HG02870 (cell line): ENCODE results near the gene NFS1.

Source experiments
- ATAC-seq: cut with Tn5 transposase; IDR thresholded peaks from one replicate; pipeline ENCODE4 v1.9.1; 2021; ENCODE audit warnings: mild to moderate bottlenecking, moderate library complexity; ENCODE audit not compliant: unreplicated experiment

Gene NFS1

DNA sequence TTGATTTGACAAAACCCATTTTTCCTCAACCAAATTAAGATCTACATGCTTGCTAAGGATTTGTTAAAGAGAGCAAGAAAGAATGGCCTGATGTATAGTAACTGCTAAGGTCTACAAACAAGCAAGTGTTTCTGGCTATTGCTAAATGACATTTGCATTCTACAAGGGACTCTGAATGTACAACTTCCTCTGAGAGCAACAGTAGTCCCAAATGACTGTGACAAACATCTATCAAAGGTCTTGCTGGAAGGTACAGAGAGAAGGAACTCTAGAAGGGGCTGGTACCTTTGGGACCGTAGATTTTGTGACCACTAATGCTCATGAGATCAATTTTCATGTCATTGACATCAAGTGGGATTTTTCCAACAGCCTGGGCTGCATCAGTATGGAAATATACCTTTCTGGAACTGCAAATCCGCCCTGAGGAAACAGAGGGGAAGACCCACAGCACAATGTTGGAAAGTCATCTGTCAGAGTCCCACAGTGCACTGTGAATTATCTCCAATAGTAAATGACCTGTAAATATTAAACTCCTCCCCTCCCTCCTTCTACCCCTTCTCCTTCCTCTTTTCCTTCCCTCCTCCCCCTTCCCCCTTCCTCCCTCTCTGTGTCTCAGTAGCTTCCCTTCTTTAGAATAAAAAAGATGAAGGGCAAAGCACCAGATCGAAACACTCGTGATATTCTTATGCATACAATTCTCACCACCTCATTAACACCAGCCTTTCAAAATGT lies 18.5 kb downstream of the NFS1 start:
- no peak for ATAC-seq

DNA sequence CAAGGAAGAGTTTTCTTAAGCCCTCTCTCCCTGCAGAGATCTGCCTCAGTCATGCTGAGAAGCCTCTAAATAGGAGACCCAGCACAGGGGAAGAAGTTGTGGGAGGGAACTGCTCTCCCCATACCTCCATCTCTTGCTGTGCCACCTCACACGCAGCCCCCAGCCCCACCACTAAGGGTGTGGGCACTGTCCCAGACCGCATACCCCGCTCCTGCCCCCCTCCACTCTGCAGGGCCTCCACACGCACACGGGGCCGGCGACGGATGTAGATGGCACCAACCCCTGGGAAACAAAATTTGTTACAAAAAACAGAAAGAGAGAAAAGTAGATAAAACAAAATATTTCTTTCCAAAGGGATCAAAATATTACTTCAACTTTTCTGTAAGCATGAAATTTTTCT lies 24.2 kb downstream of the NFS1 start:
- ATAC-seq = no peak

DNA sequence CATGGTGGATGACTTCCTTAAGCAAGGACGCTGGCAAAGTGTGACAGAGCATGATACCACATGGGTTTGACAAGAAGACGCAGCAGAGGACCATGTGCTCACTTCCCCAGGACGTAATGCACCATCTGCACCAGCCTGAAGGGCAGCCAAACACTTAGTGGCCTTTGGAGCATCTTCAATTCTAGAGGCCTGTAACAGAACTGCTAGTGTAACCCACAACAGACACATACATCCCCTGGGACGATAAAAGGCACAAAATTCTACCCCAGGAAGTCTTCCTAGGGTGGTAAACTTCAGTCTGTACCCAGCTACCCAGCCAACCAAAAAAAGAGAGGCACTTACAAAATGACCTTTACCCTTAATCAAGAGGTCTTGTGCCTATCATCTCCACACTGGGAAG lies 25.3 kb downstream of the NFS1 start:
- no peak for ATAC-seq

DNA sequence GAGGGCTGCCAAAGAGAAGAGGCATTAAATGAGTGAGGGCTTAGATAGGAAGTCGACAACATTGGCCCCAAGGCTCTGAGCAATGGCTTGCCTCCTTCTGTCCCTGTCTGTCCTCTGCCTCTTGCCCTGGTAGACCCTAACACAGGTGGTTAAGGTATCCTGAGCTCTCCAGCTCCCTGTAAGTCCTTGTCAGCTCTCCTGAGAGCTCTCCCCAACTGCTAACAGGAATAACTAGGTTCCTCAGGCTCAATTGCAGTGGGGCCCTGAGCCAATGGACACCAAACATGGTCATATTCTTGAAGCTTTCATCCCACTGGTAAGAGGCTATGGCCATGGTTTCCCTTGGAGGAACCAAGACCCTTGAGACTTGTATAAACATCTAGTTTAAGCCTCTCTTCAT lies 29.5 kb downstream of the NFS1 start:
- no peak for ATAC-seq

DNA sequence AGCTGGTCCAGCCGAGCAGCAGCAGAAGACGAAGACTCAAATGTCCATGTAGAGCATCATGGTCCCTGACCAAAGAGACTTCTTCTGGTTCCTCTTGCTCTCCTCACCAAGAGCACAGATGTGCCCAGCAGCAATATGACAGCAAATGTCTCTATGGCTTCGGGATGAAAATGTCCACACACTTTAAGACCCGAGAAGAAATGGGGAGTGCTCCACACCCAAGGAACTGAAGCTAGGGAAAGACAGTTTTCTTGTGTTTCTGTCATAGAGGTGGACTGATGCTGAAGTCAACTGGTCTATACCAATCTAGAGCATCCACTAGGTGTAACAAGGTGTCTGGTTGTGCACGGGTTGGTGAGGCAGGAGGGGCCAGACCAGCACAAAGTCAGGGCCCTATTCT lies 29.9 kb downstream of the NFS1 start:
- no peak for ATAC-seq

DNA sequence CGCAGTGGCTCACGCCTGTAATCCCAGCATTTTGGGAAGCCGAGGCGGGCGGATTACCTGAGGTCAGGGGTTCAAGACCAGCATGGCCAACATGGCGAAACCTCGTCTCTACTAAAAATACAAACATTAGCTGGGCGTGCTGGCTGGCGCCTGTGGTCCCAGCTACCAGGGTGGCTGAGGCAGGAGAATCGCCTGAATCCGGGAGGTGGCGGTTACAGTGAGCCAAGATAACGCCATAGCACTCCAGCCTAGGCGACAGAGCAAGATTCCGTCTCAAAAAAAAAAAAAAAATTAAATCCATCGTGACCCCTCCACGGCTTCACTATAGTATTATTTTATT lies 33.2 kb downstream of the NFS1 start:
- no peak for ATAC-seq

DNA sequence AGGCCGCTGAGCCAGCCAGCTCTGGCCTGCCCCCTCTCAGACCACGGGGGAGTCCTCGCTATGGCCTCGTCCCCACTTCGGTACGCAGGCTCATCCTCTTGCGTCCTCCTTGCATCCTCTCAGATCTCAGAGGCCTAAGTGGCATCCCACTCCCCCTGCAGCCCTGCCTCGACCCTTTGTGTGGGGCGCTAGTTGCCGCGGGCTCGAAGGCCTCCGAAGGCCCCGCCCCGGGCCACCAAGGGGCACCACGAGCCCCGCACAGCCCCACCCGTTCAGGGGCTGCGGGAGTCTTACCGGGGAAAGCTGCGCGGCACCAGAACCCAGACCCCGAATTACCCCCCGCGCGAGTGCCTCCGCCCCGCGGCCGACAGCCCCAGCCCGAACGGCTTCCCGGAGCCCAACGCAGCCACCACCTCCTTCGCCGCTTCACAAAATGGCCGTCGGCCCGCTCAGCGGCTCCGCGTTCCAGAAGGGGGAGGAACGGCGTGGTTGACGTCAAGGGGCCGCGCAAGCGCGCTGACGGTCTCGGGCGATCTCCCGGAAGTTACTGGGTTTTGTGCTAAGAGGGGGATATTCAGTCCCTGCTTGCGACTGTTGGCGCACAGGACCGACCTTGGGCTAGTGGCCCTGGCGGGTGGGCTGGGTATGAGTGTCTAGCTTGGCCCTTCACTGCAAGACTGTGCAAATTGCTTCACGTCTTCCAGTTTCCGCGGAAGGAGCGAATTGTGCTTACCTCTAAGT lies 34.5 kb downstream of the NFS1 start, which contains the start of the genes CPNE1 and RBM12:
CPNE1 (minus strand) TSS at position 435 of the 741 bp plus-strand sequence. CDS start 31,977 bp downstream, outside the sequence.
RBM12 (minus strand) TSS at position 435 of the 741 bp plus-strand sequence. CDS start 9,578 bp downstream, outside the sequence.
- peak; percentile 65 for ATAC-seq

DNA sequence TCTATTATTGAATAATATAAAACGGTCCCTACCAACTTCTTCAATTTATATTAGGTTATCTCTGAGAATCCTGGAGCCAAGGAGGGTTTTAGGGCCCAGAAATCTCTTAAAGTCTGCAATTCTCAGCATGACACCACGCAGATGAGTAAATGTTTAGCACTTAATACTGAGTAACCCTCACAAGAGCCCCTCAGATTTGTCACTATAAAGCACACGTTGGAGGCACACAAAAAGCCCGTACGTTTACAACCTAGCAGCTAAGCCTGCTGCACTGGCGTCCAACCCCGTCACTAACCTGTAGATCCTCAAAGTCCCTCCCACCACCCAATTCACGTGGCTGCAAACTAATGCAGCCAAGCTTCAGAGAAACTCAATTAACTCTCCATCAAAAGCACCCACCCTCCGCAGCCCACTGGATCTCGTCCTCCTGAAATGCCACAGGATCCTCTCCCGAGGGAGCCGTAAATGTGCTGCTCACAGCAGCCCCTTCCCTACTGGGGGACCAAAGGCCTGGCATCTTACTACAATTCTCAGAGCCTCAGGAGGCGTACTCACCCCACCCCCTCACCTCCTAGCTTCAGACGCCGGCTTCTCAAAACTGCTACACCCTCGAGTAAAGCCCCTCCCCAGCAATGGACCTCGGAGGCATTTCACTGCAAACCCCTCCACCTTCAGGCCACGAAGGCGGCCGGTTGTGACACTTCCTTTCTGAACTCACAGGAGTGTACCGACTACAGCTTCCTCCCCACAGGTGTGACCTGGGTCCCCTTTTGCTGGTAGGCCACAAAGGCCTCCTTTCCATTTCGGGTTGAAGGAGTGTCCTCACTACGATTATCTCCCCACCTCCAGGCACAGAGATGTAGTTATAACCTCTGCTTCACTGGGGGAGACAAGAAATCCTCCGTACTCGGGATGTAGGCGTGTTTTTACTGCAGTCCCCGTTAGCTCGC lies 35.4 kb downstream of the NFS1 start:
- ATAC-seq = peak; percentile 24

DNA sequence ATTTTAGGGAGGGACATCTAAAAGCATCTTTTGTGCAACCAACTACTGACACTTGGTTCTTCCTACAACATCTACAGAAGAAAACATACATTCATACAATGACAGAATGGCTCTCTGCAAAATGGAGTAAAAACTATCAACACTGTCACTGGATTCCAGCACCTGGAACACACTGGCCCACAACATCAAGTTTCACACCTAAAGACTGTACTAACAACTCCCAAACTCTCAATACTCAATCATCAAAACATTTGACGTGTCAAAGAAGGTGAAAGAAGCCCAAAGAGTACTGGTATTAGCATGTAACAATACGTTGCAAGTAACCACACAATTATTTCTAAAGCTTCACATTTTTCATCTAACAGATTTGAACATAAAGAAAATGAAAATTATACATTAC lies 36.6 kb downstream of the NFS1 start:
- no peak for ATAC-seq

DNA sequence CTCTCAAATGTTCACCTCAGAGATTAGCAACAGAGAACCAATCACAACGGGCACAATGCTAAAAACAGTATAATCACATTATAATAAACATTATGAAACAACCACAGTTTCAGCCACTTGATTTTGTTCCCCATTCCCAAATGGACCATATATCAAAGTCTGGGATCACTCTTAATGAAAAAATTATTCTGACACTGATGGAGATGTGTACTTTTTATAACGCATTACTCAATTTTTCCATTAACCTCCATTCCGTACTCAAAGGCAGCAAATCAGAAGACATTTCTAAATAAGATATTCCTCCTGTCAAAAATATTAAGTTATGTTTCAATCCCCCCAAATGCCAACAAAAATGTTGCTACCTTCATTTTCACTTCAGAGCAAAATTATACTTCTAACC lies 37.2 kb downstream of the NFS1 start:
- no peak for ATAC-seq

DNA sequence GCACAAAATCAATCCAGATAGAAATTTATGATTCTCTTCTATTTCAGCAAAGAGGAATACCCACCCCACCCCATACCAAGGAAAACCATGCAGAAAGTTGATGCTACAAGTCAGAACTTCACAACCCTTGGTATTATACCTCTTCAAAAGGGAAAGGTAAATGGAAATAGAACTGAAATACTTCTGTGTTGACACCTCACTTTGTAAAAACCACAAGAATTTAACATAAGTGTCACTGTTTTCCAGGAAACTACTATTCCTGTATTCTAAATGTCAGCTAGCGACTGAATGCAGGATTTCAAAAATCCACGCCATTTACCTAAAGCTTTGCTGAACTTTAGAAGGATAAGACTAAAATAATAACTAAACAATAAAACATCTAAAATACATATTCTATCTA lies 38.1 kb downstream of the NFS1 start:
- ATAC-seq = no peak

DNA sequence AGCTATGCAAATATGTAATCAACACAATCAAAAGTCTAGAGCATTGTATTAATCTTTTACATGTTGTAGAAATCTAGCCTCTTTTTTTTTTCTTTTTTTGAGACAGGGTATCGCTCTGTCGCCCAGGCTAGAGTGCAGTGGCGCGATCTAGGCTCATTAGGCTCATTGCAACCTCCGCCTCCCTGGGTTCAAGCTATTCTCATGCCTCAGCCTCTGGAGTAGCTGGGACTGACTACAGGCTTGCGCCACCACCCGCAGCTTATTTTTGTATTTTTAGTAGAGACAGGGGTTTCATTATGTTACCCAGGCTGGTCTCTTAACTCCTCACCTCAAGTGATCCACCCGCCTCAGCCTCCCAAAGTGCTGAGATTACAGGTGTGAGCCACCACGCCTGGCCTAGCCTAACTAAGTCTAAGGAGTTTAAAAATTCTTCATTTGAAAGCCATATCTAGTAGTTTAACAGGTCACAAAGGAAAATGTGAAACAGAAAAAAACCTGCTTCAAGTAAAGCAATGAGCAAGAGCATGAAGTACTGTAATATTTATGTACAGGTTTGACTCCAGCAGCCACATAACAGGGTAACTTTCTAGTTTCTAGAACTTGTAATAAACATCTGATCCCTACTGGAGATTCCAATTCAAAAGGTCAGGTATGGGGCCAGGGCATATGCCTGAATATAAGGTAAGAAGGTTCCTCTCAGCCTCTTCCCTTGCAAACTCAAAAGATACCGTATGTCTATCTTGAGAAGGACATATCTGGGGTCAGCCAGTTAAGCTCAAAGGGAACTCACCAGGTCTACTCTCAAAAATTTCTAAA lies 38.8 kb downstream of the NFS1 start:
- ATAC-seq = no peak

DNA sequence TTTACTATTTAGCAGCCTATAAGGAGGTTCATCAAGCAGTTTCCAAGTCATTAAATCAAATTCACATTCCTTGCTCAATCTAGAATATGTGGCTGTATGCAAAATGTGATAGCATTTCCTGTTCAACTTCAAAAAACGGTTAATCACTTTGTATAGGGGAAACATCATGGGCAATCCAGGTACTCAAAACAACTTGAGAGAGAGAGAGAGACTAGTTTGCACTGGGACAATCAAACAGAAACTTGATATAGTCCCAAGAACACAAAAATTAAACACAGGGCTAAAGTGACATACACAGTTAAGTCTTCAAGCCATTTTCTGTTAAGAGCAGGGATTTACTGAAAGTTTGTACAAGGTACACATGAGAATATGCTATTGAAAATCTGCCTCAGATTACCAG lies 41.9 kb downstream of the NFS1 start:
- no peak for ATAC-seq

DNA sequence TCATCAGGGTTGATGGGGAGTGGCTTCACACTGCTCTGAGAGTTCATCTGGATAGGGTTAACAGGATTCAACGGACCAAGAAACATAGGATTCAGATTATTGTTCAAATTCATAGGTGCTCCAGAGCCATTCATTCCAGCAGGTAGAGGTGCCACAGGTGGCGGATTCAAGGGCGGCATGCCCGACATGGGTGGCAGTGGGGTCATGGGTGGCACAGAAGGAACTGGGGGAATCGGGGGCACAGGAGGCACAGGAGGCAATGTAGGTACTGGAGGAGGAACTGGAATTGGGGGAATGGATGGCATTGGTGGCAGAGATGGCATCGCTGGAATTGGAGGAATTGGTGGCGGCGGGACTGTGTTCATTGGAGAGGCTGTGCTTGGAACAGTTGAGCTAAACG lies 44.7 kb downstream of the NFS1 start:
- ATAC-seq = no peak

DNA sequence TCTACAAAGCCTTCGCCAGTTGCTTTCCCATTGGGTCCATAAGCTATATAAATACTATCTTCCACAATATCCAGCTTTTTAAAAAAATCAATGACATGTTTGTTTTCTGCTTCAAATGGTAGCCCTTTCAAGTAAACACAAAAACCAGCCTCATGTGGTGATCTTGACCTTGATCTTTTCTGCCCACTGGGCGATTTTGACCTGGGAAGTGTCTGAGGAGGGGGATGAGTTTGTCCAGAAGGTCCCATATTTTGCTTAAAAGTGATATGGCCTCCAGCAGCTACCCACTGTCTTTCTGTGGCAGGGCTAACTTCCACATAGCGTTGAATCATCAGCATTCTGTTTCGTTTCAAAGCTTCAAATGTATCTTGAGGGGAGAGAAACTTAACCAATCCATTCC lies 45.3 kb downstream of the NFS1 start:
- ATAC-seq = no peak

DNA sequence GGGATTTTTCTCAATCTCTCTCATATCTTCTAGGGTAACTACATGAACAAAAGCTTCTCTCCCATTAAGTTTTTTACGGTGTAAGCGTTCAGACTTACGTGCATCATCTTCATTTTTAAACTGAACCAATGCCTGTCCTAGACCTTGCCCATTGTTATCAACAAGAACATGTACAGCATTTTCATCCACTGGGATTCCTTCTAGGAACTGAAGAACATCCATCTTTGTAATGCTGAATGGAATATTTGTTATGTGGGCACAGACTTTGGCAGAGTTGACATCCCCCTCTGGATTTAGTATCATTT lies 45.8 kb downstream of the NFS1 start:
- ATAC-seq = no peak

DNA sequence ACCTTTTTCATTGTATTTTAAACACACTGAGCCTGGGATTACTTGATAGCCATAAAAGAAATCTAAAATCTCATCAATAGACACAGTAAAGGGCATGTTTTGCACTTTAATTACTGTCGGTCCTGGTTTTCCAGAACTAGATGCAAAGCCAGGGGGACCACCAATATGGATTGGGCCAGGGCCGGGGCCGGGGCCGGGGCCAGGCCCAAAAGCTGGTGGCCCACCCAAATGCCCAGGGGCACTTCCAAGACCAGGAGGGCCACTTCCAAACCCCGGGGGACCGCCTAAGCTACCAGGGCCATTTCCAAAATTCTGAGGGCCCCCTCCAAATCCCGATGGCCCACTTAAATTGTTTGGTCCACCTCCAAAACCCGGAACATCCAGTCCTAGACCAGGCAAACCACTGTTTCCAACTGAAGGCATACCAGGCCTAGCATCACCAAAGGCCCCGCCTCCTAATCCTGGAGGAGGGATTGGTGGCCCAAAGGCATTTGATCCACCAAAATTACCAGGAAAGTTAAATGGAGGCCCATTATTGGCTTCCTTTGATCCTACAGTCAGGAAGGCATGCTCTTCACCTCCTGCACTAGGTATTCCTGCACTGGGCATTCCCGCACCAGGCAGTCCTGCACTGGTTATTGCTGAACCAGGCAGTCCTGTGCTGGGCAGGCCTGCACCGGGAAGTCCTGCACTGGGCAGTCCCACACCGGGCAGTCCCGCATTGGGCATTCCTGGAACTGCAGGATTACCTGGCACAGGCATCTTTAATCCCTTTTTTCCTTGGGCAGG lies 46.3 kb downstream of the NFS1 start:
- no peak for ATAC-seq

DNA sequence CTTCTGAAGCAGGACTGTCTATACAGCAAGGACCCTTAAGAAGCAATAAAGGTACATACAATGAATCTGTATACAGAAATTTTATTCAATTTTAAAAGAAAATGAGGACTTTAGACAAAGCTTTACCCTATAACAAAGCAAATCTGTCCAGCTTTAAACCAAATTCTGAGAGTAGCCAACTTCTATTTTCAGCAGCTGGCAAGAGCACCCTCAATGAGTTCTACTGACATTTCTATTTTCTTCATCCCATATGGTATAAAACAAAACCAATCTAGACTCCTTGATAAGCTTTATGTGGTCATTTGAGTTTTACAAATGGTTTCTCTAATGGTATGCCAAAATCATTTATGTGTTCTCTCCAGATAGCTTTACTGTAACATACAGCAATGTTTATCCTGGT lies 47.2 kb downstream of the NFS1 start:
- no peak for ATAC-seq

DNA sequence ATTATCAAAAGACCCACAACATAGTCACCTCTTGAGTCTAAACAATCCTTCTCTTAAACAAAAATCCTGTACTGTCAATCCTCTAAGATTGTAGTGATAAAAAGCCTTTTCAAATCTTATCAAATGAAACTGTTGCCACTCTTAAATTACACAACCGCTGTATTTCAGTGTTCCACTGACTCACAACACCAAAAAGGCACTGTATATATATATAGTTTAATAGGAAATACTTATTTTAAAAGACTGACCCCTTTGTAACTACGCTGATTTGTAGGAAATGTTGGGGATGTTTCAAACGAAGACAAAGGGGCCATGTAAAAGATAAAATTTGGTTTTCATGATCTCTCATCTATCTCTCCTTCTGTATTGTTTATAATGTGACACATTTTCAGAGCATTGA lies 48.5 kb downstream of the NFS1 start:
- no peak for ATAC-seq

DNA sequence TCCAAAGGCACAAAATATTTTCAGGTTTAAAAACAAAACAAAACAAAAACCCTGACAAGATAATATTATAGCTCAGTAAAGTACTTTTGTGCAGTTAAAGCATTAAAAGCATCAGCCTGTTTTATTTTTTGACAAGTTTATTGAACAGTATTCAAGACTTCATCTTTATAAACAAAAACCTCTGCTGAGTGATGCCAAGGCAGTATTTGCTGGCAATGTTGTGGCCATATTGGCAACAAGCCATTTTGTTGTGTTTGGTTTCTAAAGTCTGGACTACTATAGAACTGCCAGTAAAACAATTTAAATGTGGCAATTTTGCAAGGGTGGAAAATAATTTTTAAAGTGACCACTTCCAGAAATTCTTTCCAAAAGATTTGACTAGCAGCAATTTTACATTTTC lies 50.3 kb downstream of the NFS1 start:
- ATAC-seq = no peak
